ENCODE data around the gene PITHD1. TPM values are rescaled to one million over a fixed set of nuclear protein-coding genes. Genes with fewer than 3 reads are reported as not detected.

The PITHD1 gene
- total and polyA plus RNA-seq, 2 of the 8 experiments (the other 6 are each of a cell fraction or from before 2014, with no cell fraction given): 67.4 to 68.8 TPM

DNA sequence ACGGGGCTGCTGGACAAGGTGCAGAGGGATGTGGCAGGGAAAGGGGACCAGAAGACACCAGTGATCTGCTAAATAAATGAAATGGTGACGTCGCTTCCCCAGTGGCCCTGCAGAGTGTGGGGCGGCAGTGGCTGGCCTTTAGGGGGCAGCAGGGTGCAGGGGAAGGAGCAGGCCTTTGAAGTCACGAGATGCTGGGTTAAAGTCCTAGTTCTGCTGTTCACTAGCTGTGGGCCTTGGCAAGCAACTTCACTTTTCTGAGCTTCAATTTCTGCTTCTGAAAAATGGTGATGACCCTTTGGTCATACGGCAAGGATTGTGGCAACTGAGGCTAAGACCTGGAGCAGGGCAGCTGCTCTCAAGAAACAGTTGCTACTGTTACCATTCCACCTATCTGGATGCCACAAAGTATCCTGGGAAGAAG lies 31.5 kb downstream of the PITHD1 start (continued):
- TF ChIP-seq, protein P1, sequence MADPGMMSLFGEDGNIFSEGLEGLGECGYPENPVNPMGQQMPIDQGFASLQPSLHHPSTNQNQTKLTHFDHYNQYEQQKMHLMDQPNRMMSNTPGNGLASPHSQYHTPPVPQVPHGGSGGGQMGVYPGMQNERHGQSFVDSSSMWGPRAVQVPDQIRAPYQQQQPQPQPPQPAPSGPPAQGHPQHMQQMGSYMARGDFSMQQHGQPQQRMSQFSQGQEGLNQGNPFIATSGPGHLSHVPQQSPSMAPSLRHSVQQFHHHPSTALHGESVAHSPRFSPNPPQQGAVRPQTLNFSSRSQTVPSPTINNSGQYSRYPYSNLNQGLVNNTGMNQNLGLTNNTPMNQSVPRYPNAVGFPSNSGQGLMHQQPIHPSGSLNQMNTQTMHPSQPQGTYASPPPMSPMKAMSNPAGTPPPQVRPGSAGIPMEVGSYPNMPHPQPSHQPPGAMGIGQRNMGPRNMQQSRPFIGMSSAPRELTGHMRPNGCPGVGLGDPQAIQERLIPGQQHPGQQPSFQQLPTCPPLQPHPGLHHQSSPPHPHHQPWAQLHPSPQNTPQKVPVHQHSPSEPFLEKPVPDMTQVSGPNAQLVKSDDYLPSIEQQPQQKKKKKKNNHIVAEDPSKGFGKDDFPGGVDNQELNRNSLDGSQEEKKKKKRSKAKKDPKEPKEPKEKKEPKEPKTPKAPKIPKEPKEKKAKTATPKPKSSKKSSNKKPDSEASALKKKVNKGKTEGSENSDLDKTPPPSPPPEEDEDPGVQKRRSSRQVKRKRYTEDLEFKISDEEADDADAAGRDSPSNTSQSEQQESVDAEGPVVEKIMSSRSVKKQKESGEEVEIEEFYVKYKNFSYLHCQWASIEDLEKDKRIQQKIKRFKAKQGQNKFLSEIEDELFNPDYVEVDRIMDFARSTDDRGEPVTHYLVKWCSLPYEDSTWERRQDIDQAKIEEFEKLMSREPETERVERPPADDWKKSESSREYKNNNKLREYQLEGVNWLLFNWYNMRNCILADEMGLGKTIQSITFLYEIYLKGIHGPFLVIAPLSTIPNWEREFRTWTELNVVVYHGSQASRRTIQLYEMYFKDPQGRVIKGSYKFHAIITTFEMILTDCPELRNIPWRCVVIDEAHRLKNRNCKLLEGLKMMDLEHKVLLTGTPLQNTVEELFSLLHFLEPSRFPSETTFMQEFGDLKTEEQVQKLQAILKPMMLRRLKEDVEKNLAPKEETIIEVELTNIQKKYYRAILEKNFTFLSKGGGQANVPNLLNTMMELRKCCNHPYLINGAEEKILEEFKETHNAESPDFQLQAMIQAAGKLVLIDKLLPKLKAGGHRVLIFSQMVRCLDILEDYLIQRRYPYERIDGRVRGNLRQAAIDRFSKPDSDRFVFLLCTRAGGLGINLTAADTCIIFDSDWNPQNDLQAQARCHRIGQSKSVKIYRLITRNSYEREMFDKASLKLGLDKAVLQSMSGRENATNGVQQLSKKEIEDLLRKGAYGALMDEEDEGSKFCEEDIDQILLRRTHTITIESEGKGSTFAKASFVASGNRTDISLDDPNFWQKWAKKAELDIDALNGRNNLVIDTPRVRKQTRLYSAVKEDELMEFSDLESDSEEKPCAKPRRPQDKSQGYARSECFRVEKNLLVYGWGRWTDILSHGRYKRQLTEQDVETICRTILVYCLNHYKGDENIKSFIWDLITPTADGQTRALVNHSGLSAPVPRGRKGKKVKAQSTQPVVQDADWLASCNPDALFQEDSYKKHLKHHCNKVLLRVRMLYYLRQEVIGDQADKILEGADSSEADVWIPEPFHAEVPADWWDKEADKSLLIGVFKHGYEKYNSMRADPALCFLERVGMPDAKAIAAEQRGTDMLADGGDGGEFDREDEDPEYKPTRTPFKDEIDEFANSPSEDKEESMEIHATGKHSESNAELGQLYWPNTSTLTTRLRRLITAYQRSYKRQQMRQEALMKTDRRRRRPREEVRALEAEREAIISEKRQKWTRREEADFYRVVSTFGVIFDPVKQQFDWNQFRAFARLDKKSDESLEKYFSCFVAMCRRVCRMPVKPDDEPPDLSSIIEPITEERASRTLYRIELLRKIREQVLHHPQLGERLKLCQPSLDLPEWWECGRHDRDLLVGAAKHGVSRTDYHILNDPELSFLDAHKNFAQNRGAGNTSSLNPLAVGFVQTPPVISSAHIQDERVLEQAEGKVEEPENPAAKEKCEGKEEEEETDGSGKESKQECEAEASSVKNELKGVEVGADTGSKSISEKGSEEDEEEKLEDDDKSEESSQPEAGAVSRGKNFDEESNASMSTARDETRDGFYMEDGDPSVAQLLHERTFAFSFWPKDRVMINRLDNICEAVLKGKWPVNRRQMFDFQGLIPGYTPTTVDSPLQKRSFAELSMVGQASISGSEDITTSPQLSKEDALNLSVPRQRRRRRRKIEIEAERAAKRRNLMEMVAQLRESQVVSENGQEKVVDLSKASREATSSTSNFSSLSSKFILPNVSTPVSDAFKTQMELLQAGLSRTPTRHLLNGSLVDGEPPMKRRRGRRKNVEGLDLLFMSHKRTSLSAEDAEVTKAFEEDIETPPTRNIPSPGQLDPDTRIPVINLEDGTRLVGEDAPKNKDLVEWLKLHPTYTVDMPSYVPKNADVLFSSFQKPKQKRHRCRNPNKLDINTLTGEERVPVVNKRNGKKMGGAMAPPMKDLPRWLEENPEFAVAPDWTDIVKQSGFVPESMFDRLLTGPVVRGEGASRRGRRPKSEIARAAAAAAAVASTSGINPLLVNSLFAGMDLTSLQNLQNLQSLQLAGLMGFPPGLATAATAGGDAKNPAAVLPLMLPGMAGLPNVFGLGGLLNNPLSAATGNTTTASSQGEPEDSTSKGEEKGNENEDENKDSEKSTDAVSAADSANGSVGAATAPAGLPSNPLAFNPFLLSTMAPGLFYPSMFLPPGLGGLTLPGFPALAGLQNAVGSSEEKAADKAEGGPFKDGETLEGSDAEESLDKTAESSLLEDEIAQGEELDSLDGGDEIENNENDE (IDR thresholded peaks at IDR 0.05; ENCODE audit: insufficient replicate concordance, low read length): no peak
- TF ChIP-seq SP2 (IDR thresholded peaks at IDR 0.05; ENCODE audit: low read length) (no peak), RAD21 (IDR thresholded peaks at IDR 0.05 in 1 of 2, conservative IDR thresholded peaks at IDR 0.05 in 1 of 2; ENCODE audit: low read depth in 2 of 2, low read length in 2 of 2) (peak; percentile 82 to 85), CREB1 (IDR thresholded peaks at IDR 0.05) (peak; percentile 75)
- TF ChIP-seq, protein P2, sequence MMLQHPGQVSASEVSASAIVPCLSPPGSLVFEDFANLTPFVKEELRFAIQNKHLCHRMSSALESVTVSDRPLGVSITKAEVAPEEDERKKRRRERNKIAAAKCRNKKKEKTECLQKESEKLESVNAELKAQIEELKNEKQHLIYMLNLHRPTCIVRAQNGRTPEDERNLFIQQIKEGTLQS (IDR thresholded peaks at IDR 0.05; ENCODE audit: insufficient read depth, low read depth, low read length): 0 out of 2 replicates have a peak, but pooled peaks have one; percentile 39
